GM21825 (cell line): ENCODE measurements around the gene RASA1.
A peak's percentile ranks its signal among the peaks of the same experiment; 100 is the strongest.
"Not testable (repeated sequence)": the region's sequence is repeated elsewhere in the genome, so short reads cannot be mapped to it uniquely, and the experiment has no call there.

ENCODE experiments used
- ATAC-seq: cut with Tn5 transposase; IDR thresholded peaks from one replicate; pipeline ENCODE4 v1.9.1; 2021; ENCODE audit warnings: mild to moderate bottlenecking, moderate library complexity; ENCODE audit not compliant: unreplicated experiment

RASA1 gene

GRCh38 chr5:87267574-87268125, at the start of gene RASA1:
Gene RASA1, plus strand, starts transcription at chr5:87267883. Its CDS starts 569 bp downstream, at chr5:87268452.
- peak; percentile 58 for ATAC-seq

GRCh38 chr5:87229780-87230179, 37.9 kb upstream of the RASA1 start:
- no peak for ATAC-seq

- peak; percentile 94 for ATAC-seq
These were observed 36.5 kb upstream of the RASA1 start for GRCh38 chr5:87231037-87231808.

GRCh38 chr5:87233143-87233542, 34.5 kb upstream of the RASA1 start:
- ATAC-seq: no peak

GRCh38 chr5:87241555-87241954, 26.1 kb upstream of the RASA1 start:
- no peak for ATAC-seq

GRCh38 chr5:87242242-87242641, 25.4 kb upstream of the RASA1 start:
- ATAC-seq: no peak

GRCh38 chr5:87243161-87243844, 24.4 kb upstream of the RASA1 start:
- ATAC-seq: no peak

- ATAC-seq: no peak
These were observed 22.2 kb upstream of the RASA1 start for GRCh38 chr5:87245451-87245850.

- no peak for ATAC-seq
These were observed 21.6 kb upstream of the RASA1 start for GRCh38 chr5:87246061-87246460.

GRCh38 chr5:87252283-87252605, 15.4 kb upstream of the RASA1 start:
- ATAC-seq: no peak

GRCh38 chr5:87254035-87254434, 13.6 kb upstream of the RASA1 start:
- no peak for ATAC-seq

- ATAC-seq: no peak
These were observed 9.2 kb upstream of the RASA1 start for GRCh38 chr5:87258507-87258906.

GRCh38 chr5:87260604-87261192, 7.0 kb upstream of the RASA1 start:
- ATAC-seq: no peak

GRCh38 chr5:87263498-87263897, 4.2 kb upstream of the RASA1 start:
- no peak for ATAC-seq

- peak; percentile 16 for ATAC-seq
These were observed 639 bp upstream of the RASA1 start for GRCh38 chr5:87266914-87267573.

- peak; percentile 47 for ATAC-seq
These were observed 665 bp downstream of the RASA1 start for GRCh38 chr5:87268126-87268969.

GRCh38 chr5:87268970-87269377, 1.3 kb downstream of the RASA1 start:
- ATAC-seq: no peak

GRCh38 chr5:87270888-87271287, 3.2 kb downstream of the RASA1 start:
- ATAC-seq: not testable (repeated sequence)

- no peak for ATAC-seq
These were observed 9.0 kb downstream of the RASA1 start for GRCh38 chr5:87276655-87277054.

GRCh38 chr5:87277279-87277835, 9.7 kb downstream of the RASA1 start:
- ATAC-seq: no peak
